ENCODE data around the gene C1QTNF6. TPM values are rescaled to one million over a fixed set of nuclear protein-coding genes. Genes with fewer than 3 reads are reported as not detected.

Gene C1QTNF6
- total RNA-seq, 1 donor from 2014 or later: 8.2 TPM

DNA sequence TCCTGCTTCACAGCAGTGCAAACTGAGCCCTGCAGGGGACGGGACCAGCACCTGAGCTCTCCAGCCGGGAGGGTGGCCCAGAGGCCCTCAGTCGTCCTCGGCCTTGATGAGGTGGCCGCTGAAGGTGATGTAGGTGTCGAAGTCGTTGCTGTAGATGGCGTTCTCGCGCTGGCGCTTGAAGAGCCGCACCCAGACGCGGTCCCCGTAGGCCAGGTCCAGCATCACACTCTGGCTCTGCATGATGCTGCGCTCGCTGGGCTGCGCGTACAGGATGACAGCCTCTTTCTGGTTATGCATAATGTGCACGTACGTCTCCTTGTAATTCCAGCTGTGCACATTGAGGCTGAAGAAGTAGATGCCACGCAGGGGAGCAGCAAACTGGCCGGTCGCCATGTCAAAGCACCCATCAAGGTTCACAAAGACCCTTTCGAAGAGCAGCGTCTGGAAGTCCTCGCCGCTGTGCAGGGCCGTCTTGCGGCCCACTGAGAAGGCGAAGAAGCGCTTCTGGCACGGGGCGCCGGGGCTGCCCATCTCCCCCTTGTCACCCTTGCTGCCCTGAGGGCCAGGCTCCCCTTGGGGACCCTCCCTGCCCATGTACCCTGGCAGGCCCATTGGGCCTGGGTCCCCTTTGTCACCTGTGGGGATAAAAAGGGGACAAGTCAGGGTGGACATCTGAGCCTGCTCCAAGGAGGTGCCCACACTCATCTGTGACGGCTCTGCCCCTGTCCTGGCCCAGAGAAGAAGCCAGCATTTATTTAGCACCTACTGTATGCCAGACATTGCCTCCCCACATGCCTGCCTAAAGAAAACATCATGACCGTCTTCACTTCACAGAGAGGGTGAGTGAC is 5.7 kb downstream of the C1QTNF6 start:
- Mint-ChIP-seq H3K4me1 (peaks cover 9% of the 10 kb centered on the region), H3K9me3 (no peaks in the 10 kb centered on the region), H3K36me3 (ENCODE audit: low read depth) (no peaks in the 10 kb centered on the region), H3K4me3 (no peak overlapping the region), H3K27ac (no peak overlapping the region), H3K27me3 (peaks cover 2% of the 10 kb centered on the region)
- POLR2A ChIA-PET: no interaction called here
- DNase-seq: no peak
- ATAC-seq (ENCODE audit: low read depth): no peak
- TF ChIP-seq, protein P1, sequence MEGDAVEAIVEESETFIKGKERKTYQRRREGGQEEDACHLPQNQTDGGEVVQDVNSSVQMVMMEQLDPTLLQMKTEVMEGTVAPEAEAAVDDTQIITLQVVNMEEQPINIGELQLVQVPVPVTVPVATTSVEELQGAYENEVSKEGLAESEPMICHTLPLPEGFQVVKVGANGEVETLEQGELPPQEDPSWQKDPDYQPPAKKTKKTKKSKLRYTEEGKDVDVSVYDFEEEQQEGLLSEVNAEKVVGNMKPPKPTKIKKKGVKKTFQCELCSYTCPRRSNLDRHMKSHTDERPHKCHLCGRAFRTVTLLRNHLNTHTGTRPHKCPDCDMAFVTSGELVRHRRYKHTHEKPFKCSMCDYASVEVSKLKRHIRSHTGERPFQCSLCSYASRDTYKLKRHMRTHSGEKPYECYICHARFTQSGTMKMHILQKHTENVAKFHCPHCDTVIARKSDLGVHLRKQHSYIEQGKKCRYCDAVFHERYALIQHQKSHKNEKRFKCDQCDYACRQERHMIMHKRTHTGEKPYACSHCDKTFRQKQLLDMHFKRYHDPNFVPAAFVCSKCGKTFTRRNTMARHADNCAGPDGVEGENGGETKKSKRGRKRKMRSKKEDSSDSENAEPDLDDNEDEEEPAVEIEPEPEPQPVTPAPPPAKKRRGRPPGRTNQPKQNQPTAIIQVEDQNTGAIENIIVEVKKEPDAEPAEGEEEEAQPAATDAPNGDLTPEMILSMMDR (IDR thresholded peaks at IDR 0.05): no peak
- intact Hi-C loops (cut with micrococcal nuclease): no loop called here
- CTCF ChIA-PET: no interaction called here

DNA sequence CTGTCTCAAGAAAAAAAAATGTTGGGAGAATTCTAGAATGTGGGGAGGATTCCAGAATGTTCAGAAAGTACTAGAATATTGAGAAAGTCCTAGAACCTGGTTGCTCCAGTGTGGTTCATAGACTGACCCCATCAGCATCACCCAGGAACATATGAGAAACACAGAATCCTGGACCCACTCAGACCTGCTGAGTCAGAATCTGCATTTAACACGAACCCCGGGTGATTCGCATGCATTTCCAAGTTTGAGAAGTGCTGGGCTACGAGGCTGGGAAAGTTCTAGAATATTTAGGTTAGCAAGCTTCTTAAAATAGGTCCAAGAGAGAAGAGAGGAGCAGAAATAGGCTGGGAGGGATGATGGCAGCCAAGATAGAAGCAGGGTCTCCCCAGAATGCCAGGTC is 6.4 kb downstream of the C1QTNF6 start:
- CTCF ChIA-PET: no interaction called here
- ATAC-seq (ENCODE audit: low read depth) (no peak), DNase-seq (no peak)
- H3K27ac Mint-ChIP-seq: no peak overlapping the region
- intact Hi-C loops (cut with micrococcal nuclease): no loop called here
- H3K4me3 Mint-ChIP-seq: no peak overlapping the region
- H3K36me3 Mint-ChIP-seq (ENCODE audit: low read depth): no peaks in the 10 kb centered on the region
- peaks cover 2% of the 10 kb centered on the region for H3K27me3 Mint-ChIP-seq
- TF ChIP-seq, protein P1 (IDR thresholded peaks at IDR 0.05): no peak
- POLR2A ChIA-PET: no interaction called here
- peaks cover 11% of the 10 kb centered on the region for H3K4me1 Mint-ChIP-seq
- H3K9me3 Mint-ChIP-seq: no peaks in the 10 kb centered on the region

DNA sequence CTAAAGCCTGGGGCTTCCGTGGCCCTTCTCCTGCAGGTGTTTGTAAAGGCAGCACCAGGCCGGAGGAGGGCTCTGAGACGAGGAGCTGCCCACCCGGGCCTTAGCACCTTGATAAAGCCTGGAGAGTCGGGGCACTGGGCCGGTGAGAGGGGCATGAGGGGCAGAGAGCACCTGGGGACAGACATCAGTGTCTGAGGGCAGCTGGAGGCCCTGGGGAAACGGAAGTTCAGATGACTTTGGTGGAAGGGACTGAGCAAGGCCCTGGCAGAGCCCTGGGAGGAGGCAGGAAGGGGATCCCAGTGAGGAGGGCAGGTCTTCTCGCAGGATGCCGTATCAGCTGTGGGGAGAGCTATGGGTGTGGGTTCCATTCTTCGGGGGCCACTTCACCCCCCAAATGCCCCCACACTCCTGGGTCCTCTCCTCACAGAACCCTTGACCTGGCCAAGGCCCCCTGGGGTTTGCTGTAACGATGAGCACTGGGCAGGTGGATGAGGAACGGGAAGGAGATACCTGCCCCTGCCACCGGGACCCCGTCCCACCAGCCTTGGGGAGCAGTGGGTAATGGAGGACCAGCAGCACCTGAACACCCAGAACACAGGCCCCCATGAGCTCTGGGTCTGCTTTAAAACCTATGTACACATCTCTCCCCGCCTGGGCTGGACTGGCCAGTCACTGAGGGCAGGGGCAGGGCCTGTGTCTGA is 7.4 kb downstream of the C1QTNF6 start:
- no peaks in the 10 kb centered on the region for H3K9me3 Mint-ChIP-seq
- CTCF ChIA-PET: no interaction called here

DNA sequence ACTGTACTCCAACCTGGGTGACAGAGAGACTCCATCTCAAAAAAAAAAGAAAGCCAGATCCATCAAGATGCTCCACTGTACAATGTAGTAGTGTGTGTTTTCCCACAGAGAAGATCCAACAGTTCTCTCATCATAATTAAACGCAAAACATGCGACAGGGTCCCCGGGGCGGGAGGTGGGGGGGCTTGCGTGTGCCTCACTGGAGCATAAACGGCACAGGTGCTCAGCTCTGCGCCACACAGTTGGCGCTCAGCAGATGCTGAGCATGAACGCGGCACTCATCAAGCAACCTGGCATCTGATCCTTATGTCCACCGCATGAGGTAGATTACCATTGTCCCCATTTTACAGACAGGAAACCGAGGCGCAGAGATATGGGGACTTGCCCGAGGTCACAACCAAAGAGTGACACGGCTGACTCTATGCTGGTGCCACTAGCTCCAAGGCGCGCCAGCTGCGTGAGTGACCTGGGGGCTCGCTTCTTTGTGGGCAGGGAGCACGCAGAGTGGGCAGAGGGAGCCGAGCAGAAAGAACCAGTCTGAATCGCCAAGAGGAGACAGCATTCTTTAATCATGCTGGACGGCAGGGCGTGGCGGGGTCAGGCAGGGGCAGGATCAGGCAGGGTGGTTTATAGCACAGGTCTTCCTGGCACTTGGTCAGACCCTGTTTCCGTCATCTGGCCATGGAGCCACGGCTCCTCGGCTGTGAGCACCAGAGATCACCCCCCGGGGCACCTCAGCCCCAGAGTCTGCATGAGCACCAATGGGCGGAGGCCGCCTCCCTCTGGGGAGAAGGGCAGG is 8.2 kb downstream of the C1QTNF6 start:
- H3K27ac Mint-ChIP-seq: no peak overlapping the region
- H3K4me1 Mint-ChIP-seq: peaks cover 10% of the 10 kb centered on the region

More for the DNA sequence above, 7.4 kb downstream of the C1QTNF6 start:
- H3K36me3 Mint-ChIP-seq (ENCODE audit: low read depth): no peaks in the 10 kb centered on the region
- intact Hi-C loops (cut with micrococcal nuclease): no loop called here
- TF ChIP-seq, protein P1 (IDR thresholded peaks at IDR 0.05): no peak
- POLR2A ChIA-PET: no interaction called here
- peaks cover 8% of the 10 kb centered on the region for H3K27me3 Mint-ChIP-seq
- H3K4me3 Mint-ChIP-seq: no peak overlapping the region
- ATAC-seq (ENCODE audit: low read depth) (no peak), DNase-seq (no peak)
- no peak overlapping the region for H3K27ac Mint-ChIP-seq
- peaks cover 10% of the 10 kb centered on the region for H3K4me1 Mint-ChIP-seq

More for the DNA sequence above, 8.2 kb downstream of the C1QTNF6 start:
- Mint-ChIP-seq H3K4me3 (no peak overlapping the region), H3K9me3 (no peaks in the 10 kb centered on the region), H3K36me3 (ENCODE audit: low read depth) (no peaks in the 10 kb centered on the region), H3K27me3 (peaks cover 8% of the 10 kb centered on the region)
- ATAC-seq (ENCODE audit: low read depth) (no peak), DNase-seq (no peak)
- POLR2A ChIA-PET: no interaction called here
- intact Hi-C loops (cut with micrococcal nuclease): no loop called here
- TF ChIP-seq, protein P1 (IDR thresholded peaks at IDR 0.05): no peak
- CTCF ChIA-PET: no interaction called here
